Fibroblast of mammary gland (primary cell): ENCODE measurements around the gene PSD2.

Experiments
- DNase-seq: peaks from one replicate; pipeline ENCODE4 v3.0.0-alpha.2; 2010; ENCODE audit warnings: low read depth
- H3K4me3 ChIP-seq: 2 replicates; pipeline ENCODE4 v1.5.1; 2011; ENCODE audit warnings: low read depth, mild to moderate bottlenecking, low read length, moderate library complexity; ENCODE audit not compliant: control insufficient read depth
- CTCF ChIP-seq: conservative IDR thresholded peaks from 2 replicates; pipeline ENCODE4 v1.5.1; 2011; ENCODE audit warnings: low read depth, low read length, inconsistent platforms; ENCODE audit not compliant: control insufficient read depth, insufficient read depth

The PSD2 gene

GRCh38 chr5:139760066-139761056, 35.2 kb upstream of the PSD2 start:
- no peak for TF ChIP-seq CTCF
- peak; percentile 36 for DNase-seq
- no peak overlapping the region for H3K4me3 ChIP-seq

- DNase-seq: no peak
- TF ChIP-seq CTCF: no peak
- H3K4me3 ChIP-seq: no peak overlapping the region
These were observed 34.6 kb upstream of the PSD2 start for GRCh38 chr5:139761057-139761450.

- no peak overlapping the region for H3K4me3 ChIP-seq
- TF ChIP-seq CTCF: no peak
- DNase-seq: no peak
These were observed 34.1 kb upstream of the PSD2 start for GRCh38 chr5:139761501-139761900.

GRCh38 chr5:139762615-139763170, 32.9 kb upstream of the PSD2 start:
- no peak for TF ChIP-seq CTCF
- no peak for DNase-seq
- H3K4me3 ChIP-seq: no peak overlapping the region

GRCh38 chr5:139763280-139763929, 32.2 kb upstream of the PSD2 start:
- H3K4me3 ChIP-seq: no peak overlapping the region
- no peak for TF ChIP-seq CTCF
- no peak for DNase-seq

GRCh38 chr5:139763930-139764791, 31.4 kb upstream of the PSD2 start:
- TF ChIP-seq CTCF: no peak
- H3K4me3 ChIP-seq: no peak overlapping the region
- DNase-seq: no peak
